ACC112 (cell line): ENCODE measurements around the gene TCERG1.

Source experiments
- H2AFZ ChIP-seq: fragments of 200-600 bp; sonication (generic); one replicate; pipeline ENCODE4 v1.6.0; 2017; ENCODE audit warnings: antibody characterized with exemption, low read length; ENCODE audit not compliant: unreplicated experiment
- H3K27ac ChIP-seq: fragments of 200-600 bp; sonication (generic); 2 replicates; pipeline ENCODE4 v1.5.1; 2014; ENCODE audit warnings: low read depth, mild to moderate bottlenecking, antibody characterized with exemption, low read length, moderate library complexity
- H3K27me3 ChIP-seq: fragments of 200-600 bp; sonication (generic); 2 replicates; pipeline ENCODE4 v1.6.1; 2014; ENCODE audit warnings: mild to moderate bottlenecking, antibody characterized with exemption, low read length, moderate library complexity, mixed read lengths; ENCODE audit not compliant: insufficient read depth
- H3K36me3 ChIP-seq: fragments of 200-600 bp; sonication (generic); 2 replicates; pipeline ENCODE4 v1.6.1; 2016; ENCODE audit warnings: mild to moderate bottlenecking, antibody characterized with exemption, low read length, moderate library complexity, mixed read lengths; ENCODE audit not compliant: insufficient read depth
- H3K4me1 ChIP-seq: fragments of 200-600 bp; sonication (generic); one replicate; pipeline ENCODE4 v1.6.1; 2016; ENCODE audit warnings: low read length, mixed read lengths; ENCODE audit not compliant: insufficient read depth, unreplicated experiment, control insufficient read depth
- H3K4me3 ChIP-seq: fragments of 200-600 bp; sonication (generic); 2 replicates; pipeline ENCODE4 v1.5.1; 2014; ENCODE audit warnings: mild to moderate bottlenecking, low read depth, low read length
- H3K79me2 ChIP-seq: fragments of 200-600 bp; sonication (generic); one replicate; pipeline ENCODE4 v1.6.0; 2016; ENCODE audit warnings: low read length; ENCODE audit not compliant: control insufficient read depth, unreplicated experiment, insufficient read depth

TCERG1 gene

DNA sequence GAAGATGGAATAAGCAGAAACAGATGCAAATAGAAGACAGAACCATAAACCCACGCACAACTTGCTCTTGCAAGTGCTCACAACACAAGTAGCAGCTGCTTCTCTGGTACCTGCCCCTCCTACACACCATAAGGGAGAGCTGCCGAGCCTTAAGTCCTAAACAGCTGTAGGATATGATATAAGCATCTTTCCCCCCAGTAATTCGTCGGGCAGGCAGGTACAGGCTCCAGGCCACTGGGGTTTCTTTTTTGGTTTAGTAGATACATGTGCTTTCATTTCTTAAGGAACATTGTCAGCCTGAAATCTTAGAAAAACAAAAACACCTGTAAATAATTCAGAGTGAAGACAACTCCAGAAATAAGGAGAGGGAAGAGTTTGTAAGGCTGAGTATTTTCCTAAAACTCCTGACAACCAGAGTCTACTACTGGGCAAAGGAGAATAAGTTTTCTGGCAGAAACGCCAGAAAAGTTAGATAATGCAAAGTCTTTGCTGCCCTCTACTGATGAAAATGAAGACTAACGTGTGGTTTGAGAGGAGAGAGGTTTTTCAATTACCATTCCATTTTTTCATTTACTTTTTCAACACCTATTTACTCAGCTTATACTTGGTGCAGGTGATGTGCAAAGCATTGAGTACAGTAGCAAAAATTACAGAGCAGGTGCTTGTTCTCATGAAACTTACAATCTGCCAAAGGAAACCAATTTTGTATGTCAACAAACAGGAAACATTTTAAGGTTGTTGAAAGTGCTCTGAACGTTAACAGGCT lies 20.1 kb upstream of the TCERG1 start:
- H3K27ac ChIP-seq: no peak overlapping the region
- H3K4me1 ChIP-seq: no peaks in the 10 kb centered on the region
- peaks cover 23% of the 10 kb centered on the region for H3K27me3 ChIP-seq
- H2AFZ ChIP-seq: no peak overlapping the region
- H3K4me3 ChIP-seq: no peak overlapping the region
- H3K79me2 ChIP-seq: no peaks in the 10 kb centered on the region
- no peaks in the 10 kb centered on the region for H3K36me3 ChIP-seq

DNA sequence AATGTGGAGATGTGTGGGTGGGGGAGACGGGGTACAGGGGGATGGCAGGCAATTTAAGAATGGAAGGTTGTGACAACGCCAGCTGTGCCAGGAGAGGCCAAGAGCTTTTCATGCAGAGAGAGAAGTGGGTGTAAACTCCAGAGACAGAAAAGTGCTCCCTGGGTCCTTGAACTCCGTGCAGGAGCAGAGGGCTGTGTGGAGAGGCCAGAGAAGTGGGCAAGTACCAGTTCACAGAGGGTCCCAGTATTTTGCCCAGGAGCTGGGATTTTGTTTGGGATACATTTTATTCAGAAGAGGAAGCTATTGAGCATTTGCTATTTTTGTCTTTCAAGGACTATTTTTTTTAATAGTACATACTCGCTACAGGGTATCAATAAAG lies 19.5 kb upstream of the TCERG1 start:
- H3K27ac ChIP-seq: no peak overlapping the region
- no peaks in the 10 kb centered on the region for H3K79me2 ChIP-seq
- H3K4me1 ChIP-seq: no peaks in the 10 kb centered on the region
- H2AFZ ChIP-seq: no peak overlapping the region
- H3K36me3 ChIP-seq: no peaks in the 10 kb centered on the region
- H3K27me3 ChIP-seq: peaks cover 29% of the 10 kb centered on the region
- H3K4me3 ChIP-seq: no peak overlapping the region

DNA sequence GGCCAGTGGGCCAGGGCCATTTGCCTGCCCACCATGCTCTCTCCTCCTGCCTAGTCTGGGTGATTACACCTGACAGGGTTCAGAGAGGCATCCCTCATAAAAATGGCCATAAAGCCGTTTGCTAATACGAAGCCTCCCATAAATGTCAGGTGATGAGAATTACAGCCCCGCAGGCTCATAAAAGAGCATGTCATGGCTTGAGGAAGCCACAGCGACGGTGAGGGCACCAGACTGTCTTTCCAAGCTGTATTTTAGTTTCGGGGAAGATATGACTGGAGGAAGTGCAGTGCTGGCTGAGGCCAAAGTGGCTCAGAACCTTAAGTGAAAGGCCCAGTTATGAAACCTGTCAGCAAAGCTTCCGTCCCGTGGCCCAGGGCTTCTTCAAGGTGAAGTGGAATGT lies 18.5 kb upstream of the TCERG1 start:
- Histone ChIP-seq H3K79me2 (no peaks in the 10 kb centered on the region), H3K36me3 (no peaks in the 10 kb centered on the region), H3K4me3 (no peak overlapping the region), H2AFZ (no peak overlapping the region), H3K27ac (no peak overlapping the region), H3K4me1 (no peaks in the 10 kb centered on the region), H3K27me3 (peaks cover 33% of the 10 kb centered on the region)

DNA sequence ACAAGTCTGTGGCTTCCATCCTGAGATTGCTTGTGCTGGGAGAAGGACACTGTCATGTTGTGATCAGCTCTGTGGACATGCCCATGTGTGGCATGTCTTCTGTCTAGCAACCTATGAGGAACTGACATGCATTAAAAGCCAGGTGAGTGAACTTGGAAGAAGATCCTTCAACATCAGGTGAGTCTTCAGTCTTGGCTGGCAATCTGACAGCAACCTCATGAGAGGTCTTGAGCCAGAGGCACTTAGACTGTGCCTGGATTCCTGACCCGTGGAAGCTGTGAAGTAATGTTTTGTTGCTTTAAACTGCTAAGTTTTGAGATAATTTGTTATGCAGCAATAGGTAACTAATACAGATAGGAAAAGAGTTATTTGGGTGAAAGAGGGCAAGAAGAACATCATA lies 6.8 kb upstream of the TCERG1 start:
- no peak overlapping the region for H2AFZ ChIP-seq
- H3K27ac ChIP-seq: no peak overlapping the region
- peaks cover 17% of the 10 kb centered on the region for H3K27me3 ChIP-seq
- no peaks in the 10 kb centered on the region for H3K79me2 ChIP-seq
- H3K36me3 ChIP-seq: no peaks in the 10 kb centered on the region
- no peak overlapping the region for H3K4me3 ChIP-seq
- no peaks in the 10 kb centered on the region for H3K4me1 ChIP-seq

DNA sequence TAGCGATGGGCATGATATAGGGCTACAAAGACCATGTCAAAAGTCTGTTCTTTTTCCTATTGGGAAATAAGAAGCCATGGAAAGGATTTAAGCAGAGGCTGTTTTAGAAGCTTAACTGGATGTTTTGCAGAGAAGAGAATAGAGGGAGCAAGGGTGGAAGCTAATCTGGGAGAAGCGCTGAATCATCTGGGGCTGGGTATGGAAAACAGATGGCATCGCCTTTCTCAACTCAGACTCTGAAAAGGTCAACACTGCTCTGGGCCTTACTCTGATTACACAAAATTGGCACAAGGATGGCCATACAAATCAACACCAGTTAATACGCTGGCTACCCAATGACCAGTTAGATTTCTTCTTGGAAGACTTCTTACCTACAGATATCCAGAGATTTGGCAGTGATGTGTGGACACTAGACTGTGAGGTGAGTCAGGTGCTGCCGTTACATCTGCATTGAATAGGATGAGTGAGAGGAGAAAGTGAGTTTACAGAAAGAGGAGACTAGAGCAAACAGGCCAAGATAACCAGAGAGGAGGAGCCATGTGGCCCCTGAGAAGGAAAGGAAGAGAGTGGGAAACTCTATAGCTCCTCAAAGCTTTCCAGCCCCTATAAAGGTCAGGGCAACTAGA lies 6.2 kb upstream of the TCERG1 start:
- H3K36me3 ChIP-seq: no peaks in the 10 kb centered on the region
- no peak overlapping the region for H3K27ac ChIP-seq
- H3K4me1 ChIP-seq: no peaks in the 10 kb centered on the region
- no peaks in the 10 kb centered on the region for H3K79me2 ChIP-seq
- no peak overlapping the region for H2AFZ ChIP-seq
- H3K27me3 ChIP-seq: peaks cover 11% of the 10 kb centered on the region
- no peak overlapping the region for H3K4me3 ChIP-seq

DNA sequence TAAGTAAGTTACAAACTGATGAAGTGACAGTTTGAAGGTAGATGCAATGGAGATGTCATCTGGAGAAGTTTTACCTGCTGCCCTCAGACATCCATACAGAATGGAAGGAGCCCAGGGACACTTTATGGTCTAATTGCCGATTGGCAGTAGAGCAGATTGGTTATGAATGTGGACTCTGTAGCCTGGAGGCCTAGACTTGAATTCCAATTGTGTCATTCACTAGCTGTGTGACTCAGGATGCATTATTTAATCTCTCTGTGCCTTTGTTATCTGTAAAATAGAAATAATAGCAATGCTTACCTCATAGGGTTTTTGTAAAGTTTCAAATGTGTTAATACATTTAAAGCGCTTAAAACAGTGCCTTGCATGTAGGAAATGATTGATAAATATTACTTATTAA lies 5.2 kb upstream of the TCERG1 start:
- Histone ChIP-seq H3K27ac (no peak overlapping the region), H2AFZ (no peak overlapping the region), H3K79me2 (no peaks in the 10 kb centered on the region), H3K36me3 (no peaks in the 10 kb centered on the region), H3K4me1 (no peaks in the 10 kb centered on the region), H3K4me3 (no peak overlapping the region), H3K27me3 (0 out of 2 replicates have a peak, but pooled peaks cover 3% of the 10 kb centered on the region)

DNA sequence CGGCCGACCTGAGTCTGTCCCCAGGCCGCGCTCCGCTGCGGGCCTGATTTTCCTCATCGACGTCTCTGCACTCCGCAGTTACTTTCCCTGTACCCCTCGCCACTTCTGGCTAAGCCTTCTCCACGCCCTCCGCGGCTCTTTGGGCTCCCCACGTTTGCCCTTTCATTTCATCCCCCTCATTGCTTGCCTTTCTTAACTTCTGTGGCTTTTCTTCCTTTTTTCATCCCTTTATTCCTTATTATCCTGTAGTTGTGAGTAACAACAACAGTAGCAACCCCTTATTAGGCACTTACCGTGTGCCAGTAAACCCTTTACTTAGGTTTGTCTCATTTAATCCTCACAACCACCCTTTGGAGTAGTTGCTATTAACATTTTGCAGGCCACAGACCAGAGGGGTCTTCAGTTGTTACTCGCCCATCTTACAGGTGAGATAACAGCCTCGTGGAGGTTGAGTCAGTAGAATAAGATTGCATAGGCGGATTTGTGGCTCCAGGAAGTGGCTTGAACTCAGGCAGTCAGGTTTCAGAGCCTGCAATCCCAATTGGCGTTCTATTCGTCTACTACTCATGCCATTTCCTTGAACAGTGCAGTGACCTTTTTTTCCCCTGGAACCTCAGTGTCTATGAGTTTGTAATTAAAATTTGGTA lies 724 bp downstream of the TCERG1 start:
- no peaks in the 10 kb centered on the region for H3K36me3 ChIP-seq
- peak overlapping the region; percentile 91 for H2AFZ ChIP-seq
- peaks cover 17% of the 10 kb centered on the region for H3K4me1 ChIP-seq
- H3K79me2 ChIP-seq: peaks cover 57% of the 10 kb centered on the region
- no peaks in the 10 kb centered on the region for H3K27me3 ChIP-seq
- peak overlapping the region; percentile 80 for H3K27ac ChIP-seq
- H3K4me3 ChIP-seq: peak overlapping the region; percentile 94

DNA sequence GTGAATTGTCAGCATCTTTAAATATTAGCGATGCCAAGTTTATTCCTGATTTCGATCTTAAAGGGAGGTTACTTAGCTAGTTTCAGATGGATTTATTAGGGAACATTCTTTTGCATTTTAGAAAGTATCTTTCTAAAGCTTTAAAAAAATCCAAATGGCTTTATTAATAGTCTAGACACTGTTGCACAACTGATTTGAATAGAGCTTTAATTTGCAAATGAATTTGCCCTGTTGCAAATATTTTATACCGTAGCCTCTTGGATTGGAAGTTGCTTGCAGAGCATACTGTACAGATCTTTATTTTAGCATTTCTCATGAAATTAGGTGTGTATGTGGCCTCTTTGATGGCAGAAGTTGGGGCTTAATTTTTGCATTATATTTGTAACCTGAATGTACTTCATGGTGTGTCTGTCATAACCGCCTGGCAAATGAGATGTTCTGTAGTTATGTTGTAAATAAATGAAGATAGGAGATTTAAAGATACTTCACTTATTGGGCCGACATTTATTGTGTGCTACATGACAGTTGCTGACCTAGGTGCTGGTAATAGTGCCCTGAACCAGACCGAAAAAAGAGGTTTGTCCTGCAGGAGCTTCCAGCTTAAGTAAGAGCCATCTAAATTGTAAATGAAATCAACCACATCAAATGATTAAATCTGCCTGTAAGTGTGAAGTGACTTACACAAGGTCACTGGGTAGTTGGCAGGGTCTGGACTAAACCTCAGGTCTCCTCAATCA lies 1.8 kb downstream of the TCERG1 start:
- H3K27ac ChIP-seq: no peak overlapping the region
- peak overlapping the region; percentile 94 for H3K4me3 ChIP-seq
- H3K36me3 ChIP-seq: no peaks in the 10 kb centered on the region
- no peak overlapping the region for H2AFZ ChIP-seq
- peaks cover 68% of the 10 kb centered on the region for H3K79me2 ChIP-seq
- no peaks in the 10 kb centered on the region for H3K27me3 ChIP-seq
- peaks cover 17% of the 10 kb centered on the region for H3K4me1 ChIP-seq

DNA sequence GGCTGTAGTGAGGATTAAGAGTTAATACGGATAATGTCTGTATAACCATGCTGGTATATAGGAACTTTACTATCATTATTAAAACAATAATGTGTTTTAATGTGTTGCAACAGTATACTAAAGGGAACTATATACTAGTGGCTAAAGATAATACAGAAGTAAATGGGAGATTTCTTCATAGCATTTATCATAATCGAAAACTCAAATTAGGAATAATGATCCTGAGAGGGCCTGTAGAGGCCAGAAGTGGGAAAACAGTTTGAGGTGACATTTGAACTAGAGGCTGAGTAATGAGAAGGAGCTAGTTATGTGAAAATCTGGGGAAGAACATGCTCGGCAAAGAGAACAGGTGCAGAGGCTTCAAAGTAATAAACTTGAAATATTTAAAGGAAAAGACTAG lies 2.9 kb downstream of the TCERG1 start:
- H3K79me2 ChIP-seq: peaks cover 78% of the 10 kb centered on the region
- H3K27ac ChIP-seq: no peak overlapping the region
- H3K36me3 ChIP-seq: peaks cover under 1% of the 10 kb centered on the region; the same call in 1 of the 2 replicates
- no peak overlapping the region; the same call in 1 of the 2 replicates for H3K4me3 ChIP-seq
- H3K4me1 ChIP-seq: peaks cover 17% of the 10 kb centered on the region
- H3K27me3 ChIP-seq: no peaks in the 10 kb centered on the region
- no peak overlapping the region for H2AFZ ChIP-seq

DNA sequence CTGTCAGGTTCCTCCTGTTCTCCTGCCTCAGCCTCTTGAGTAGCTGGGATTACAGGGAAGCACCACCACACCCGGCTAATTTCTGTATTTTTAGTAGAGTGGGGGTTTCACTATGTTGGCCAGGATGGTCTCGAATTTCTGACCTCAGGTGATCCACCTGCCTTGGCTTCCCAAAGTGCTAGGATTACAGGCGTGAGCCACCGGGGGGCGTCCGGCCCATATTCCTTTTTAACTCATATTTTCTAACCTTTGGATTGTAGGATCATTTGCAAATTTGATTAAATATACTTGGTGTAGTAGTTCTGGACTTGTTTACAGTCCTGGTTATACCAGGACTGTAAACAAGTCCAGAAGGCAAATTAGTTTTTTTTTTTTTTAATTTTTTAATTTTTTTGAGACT lies 4.3 kb downstream of the TCERG1 start:
- no peaks in the 10 kb centered on the region for H3K27me3 ChIP-seq
- peaks cover 92% of the 10 kb centered on the region for H3K79me2 ChIP-seq
- no peak overlapping the region for H3K4me3 ChIP-seq
- H3K27ac ChIP-seq: no peak overlapping the region
- H2AFZ ChIP-seq: no peak overlapping the region
- H3K4me1 ChIP-seq: peaks cover 17% of the 10 kb centered on the region
- H3K36me3 ChIP-seq: peaks cover 9% of the 10 kb centered on the region
